D721Med (cell line): ENCODE results near the gene GRIN2B.

Source experiments
- DNase-seq: peaks from one replicate; pipeline ENCODE4 v3.0.0; 2011; ENCODE audit warnings: low spot score; ENCODE audit not compliant: insufficient read length
- FAIRE-seq: peaks from 2 replicates; lab custom pipeline; 2011; peaks lifted over from hg19 to GRCh38; lab: Jason Lieb, UNC
- CTCF ChIP-seq: IDR thresholded peaks from 2 replicates; pipeline ENCODE4 v1.5.1; 2012; ENCODE audit warnings: mild to moderate bottlenecking, control low read depth; ENCODE audit not compliant: insufficient read depth; ENCODE audit errors: missing control alignments

Gene GRIN2B

GRCh38 chr12:13935169-13935568 is 46.2 kb downstream of the GRIN2B start:
- no peak for FAIRE-seq
- no peak for TF ChIP-seq CTCF

More at GRCh38 chr12:13935169-13935568, 46.2 kb downstream of the GRIN2B start:
- no peak for DNase-seq
